Measurements from ENCODE around the gene SENP1. TPM values are rescaled to one million over a fixed set of nuclear protein-coding genes. Genes with fewer than 3 reads are reported as not detected.

SENP1 gene
- total and polyA plus RNA-seq, 2 of the 13 experiments (the other 11 are each of a cell fraction or from before 2014, with no cell fraction given): 14.0 to 20.2 TPM

- TF ChIP-seq GLI4 (CRISPR knock-in tag; IDR thresholded peaks at IDR 0.05; ENCODE audit: borderline replicate concordance) (no peak), ZNF644 (CRISPR knock-in tag; IDR thresholded peaks at IDR 0.05; ENCODE audit: low read depth) (no peak), ONECUT2 (CRISPR knock-in tag; IDR thresholded peaks at IDR 0.05) (no peak), ZSCAN20 (CRISPR knock-in tag; IDR thresholded peaks at IDR 0.05; ENCODE audit: borderline replicate concordance) (no peak), ZNF749 (CRISPR knock-in tag; IDR thresholded peaks at IDR 0.05; ENCODE audit: borderline replicate concordance) (no peak), ZFP41 (CRISPR knock-in tag; IDR thresholded peaks at IDR 0.05; ENCODE audit: borderline replicate concordance) (no peak)
Measured at GRCh38 chr12:48017496-48017895, 88.4 kb downstream of the SENP1 start (continued).

GRCh38 chr12:48016373-48017020 lies 89.4 kb downstream of the SENP1 start:
- no peak overlapping the region for H2AFZ ChIP-seq (ENCODE audit: low read length)
- H4K20me1 ChIP-seq (ENCODE audit: insufficient read depth, low read length): no peaks in the 10 kb centered on the region
- POLR2A ChIA-PET: interaction anchor here (0.9 kb wide), 1 partner anchor 141 kb away, joined by 3 read pairs; the partner anchor contains the start of gene ASB8
- FAIRE-seq: no peak
- ATAC-seq: peak; percentile 55
- intact Hi-C loops (cut with micrococcal nuclease; ENCODE audit: unreplicated experiment) (no loop called here), in situ Hi-C loops (cut with HindIII; ENCODE audit: extremely low pct_ligation_motif_present, low pct_unique_long_range_greater_than_20kb) (no loop called here)
- no peaks in the 10 kb centered on the region for H3K36me3 ChIP-seq (replicated peaks in 1 of 2; ENCODE audit: control insufficient read depth in 1 of 2, insufficient read depth in 2 of 2, low read length in 2 of 2)
- no peaks in the 10 kb centered on the region for H3K79me2 ChIP-seq (ENCODE audit: insufficient read depth, low read length)
- 0 out of 6 replicates have a peak overlapping the region, but pooled peaks of 1 of the 3 experiments have one; percentile 43 for H3K4me3 ChIP-seq (replicated peaks in 1 of 3; ENCODE audit: insufficient read depth in 1 of 3, low read depth in 2 of 3, low read length in 3 of 3)
- no peak overlapping the region for H3K27ac ChIP-seq (ENCODE audit: extremely low read length, insufficient read depth, low read length)
- no peak overlapping the region for H3K9ac ChIP-seq (ENCODE audit: insufficient read depth, low read depth, low read length)
- H3K4me1 ChIP-seq (ENCODE audit: insufficient read depth, low read length): peaks cover 36% of the 10 kb centered on the region
- BruUV-seq (replicated peaks): no TSS peak
- CTCF ChIA-PET (ENCODE audit: low intra/inter-chr PET ratio, low total read pairs): no interaction called here
- H3K9me3 ChIP-seq (ENCODE audit: low read length): no peaks in the 10 kb centered on the region
- no peak for DNase-seq (ENCODE audit: low spot score)
- H3K4me2 ChIP-seq (ENCODE audit: low read depth, low read length): peak overlapping the region; percentile 67
- 19% methylated on average over 6 of the region's 8 CpGs for WGBS (ENCODE audit: low lambda C conversion rate)
- H3K27me3 ChIP-seq (ENCODE audit: control insufficient read depth in 1 of 2, insufficient read depth in 2 of 2, low read length in 2 of 2): no peaks in the 10 kb centered on the region
- TF ChIP-seq MNT (IDR thresholded peaks at IDR 0.05) (no peak), ZNF839 (CRISPR knock-in tag; IDR thresholded peaks at IDR 0.05; ENCODE audit: borderline replicate concordance) (no peak), ATM (IDR thresholded peaks at IDR 0.05; ENCODE audit: borderline replicate concordance) (no peak), SUZ12 (IDR thresholded peaks at IDR 0.05; ENCODE audit: low read depth, low read length) (no peak), CCDC6 (CRISPR knock-in tag; IDR thresholded peaks at IDR 0.05) (no peak), SATB2 (CRISPR knock-in tag; IDR thresholded peaks at IDR 0.05) (no peak), XRCC5 (optimal IDR thresholded peaks at IDR 0.05; ENCODE audit: low read length) (no peak), ZEB1 (IDR thresholded peaks at IDR 0.05; ENCODE audit: insufficient replicate concordance, low read depth) (no peak), CREB1 (IDR thresholded peaks at IDR 0.05) (no peak), CREB1 (CRISPR knock-in tag; IDR thresholded peaks at IDR 0.05) (no peak), ATF4 (CRISPR knock-in tag; IDR thresholded peaks at IDR 0.05) (no peak), ZNF781 (CRISPR knock-in tag; IDR thresholded peaks at IDR 0.05; ENCODE audit: borderline replicate concordance, not compliant biosample characterization) (no peak), KLF11 (CRISPR knock-in tag; IDR thresholded peaks at IDR 0.05) (no peak), MZF1 (CRISPR knock-in tag; IDR thresholded peaks at IDR 0.05; ENCODE audit: borderline replicate concordance) (no peak), ZNF101 (CRISPR knock-in tag; IDR thresholded peaks at IDR 0.05; ENCODE audit: borderline replicate concordance, low read depth) (no peak), ELF1 (CRISPR knock-in tag; IDR thresholded peaks at IDR 0.05) (no peak)

Measured in HepG2 (cell line).